ENCODE data around the gene SERINC5.
A peak's percentile ranks its signal among the peaks of the same experiment; 100 is the strongest.
"Not testable (repeated sequence)": the region's sequence is repeated elsewhere in the genome, so short reads cannot be mapped to it uniquely, and the experiment has no call there.

Gene SERINC5

DNA sequence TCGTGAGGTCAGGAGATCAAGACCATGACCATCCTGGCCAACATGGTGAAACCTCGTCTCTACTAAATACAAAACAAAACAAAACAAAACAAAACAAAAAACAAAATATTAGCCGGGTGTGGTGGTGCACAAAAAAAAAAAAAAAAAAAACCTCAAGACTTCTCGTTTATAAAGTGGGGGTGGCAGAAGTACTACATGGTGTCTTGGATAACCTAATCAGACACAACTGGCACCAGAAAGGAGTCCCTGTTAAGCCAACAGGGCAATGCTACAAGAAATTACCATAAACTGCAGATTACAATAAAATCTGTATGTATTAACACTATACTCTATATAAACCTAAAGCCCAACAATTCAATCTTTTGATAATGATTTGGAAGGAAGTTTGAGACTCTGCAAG lies 50.0 kb downstream of the SERINC5 start:
- DNase-seq (ENCODE audit: low spot score in 2 of 2) (no peak), ATAC-seq (no peak)
- Mint-ChIP-seq H3K4me1 (peaks cover 33% of the 10 kb centered on the region), H3K9me3 (no peaks in the 10 kb centered on the region), H3K27ac (peak overlapping the region; percentile 75), H3K4me3 (no peak overlapping the region), H3K36me3 (peaks cover 7% of the 10 kb centered on the region)

DNA sequence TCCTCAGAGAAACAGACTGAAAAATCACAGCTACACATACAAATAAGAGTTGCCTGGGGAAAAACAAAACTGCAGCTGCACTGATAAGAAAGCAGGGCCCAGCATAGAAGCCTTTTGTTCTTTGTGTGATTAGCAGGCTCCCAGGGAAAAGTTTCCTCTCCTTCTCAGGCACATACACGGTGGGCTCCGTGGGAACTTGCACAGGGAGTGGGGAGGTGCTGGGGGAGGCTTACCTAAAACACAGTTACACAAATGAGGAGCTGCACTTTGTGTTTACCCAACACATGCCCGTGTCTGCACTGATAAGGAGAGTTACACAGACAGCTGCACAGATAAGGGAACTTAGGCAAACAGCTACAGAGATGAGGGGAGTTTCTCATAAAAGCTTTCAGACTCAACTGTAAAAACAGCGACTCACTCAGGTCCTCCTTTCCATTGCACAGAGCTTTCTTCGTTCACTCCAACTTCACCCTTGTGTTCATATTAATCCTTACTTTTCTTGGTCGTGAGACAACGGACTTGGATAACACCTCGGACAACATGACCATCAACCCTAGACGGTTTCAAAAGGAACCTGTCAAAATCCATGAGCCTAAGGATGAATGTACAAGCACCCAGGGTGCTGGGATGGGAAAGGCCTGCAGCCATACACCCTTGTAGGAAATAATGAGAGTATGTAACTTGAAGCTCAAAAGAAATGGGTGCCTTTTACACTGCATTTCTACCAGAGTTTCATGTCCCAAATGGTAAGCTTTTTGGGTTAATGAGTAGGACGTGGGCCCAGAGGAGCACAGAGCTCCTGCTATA lies 50.8 kb downstream of the SERINC5 start:
- Mint-ChIP-seq H3K27ac (peak overlapping the region; percentile 75), H3K4me1 (peaks cover 26% of the 10 kb centered on the region), H3K4me3 (no peak overlapping the region), H3K36me3 (peaks cover 14% of the 10 kb centered on the region), H3K9me3 (no peaks in the 10 kb centered on the region)
- DNase-seq (ENCODE audit: low spot score in 2 of 2): no peak
- no peak for ATAC-seq

DNA sequence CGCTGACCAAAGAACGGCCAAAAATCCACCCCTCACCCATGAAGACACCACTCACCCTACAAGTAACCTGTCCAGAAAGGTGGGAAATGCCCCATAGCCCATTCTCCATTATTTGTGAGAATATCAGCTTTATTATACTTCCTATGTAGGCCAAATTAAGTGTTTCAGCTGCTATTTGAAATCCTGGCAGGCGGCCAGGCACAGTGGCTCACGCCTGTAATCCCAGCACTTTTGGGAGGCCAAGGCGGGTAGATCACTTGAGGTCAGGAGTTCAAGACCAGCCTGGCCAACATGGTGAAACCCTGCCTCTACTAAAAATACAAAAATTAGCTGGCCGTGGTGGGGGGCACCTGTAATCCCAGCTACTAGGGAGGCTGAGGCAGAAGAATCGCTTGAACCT lies 54.1 kb downstream of the SERINC5 start:
- not testable (repeated sequence) for ATAC-seq; H3K4me3 Mint-ChIP-seq; DNase-seq (ENCODE audit: low spot score in 2 of 2); H3K9me3 Mint-ChIP-seq
- peaks cover 14% of the 10 kb centered on the region for H3K36me3 Mint-ChIP-seq
- peak overlapping the region; percentile 27 for H3K27ac Mint-ChIP-seq
- H3K4me1 Mint-ChIP-seq: peaks cover 27% of the 10 kb centered on the region

DNA sequence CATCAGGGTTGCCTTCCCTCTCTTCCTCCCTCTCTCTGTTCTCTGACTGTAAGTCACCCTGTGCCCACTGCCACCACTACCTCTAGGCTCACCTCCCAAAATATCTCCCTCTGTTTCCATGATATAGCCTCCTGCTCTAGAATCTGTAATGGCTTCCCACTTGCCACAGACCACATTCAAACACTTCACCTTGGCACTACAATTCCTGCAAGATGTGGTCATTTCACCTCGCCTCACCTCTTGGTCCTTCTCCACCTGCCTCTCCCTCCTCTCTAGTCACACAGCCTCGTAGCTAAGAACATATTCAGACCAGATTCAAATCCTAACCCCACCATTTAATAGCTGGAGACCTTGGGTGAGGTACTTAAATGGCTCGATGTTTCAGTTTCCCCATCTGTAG lies 56.9 kb downstream of the SERINC5 start:
- Mint-ChIP-seq H3K4me3 (no peak overlapping the region), H3K27ac (peak overlapping the region; percentile 1), H3K9me3 (no peaks in the 10 kb centered on the region), H3K4me1 (peaks cover 21% of the 10 kb centered on the region), H3K36me3 (peaks cover 14% of the 10 kb centered on the region)
- ATAC-seq (no peak), DNase-seq (ENCODE audit: low spot score in 2 of 2) (no peak)

GRCh38 chr5:80198399-80198798 lies 57.4 kb downstream of the SERINC5 start:
- H3K36me3 Mint-ChIP-seq: peaks cover 14% of the 10 kb centered on the region

GRCh38 chr5:80195837-80196400 lies 59.9 kb downstream of the SERINC5 start:
- DNase-seq (ENCODE audit: low spot score in 2 of 2) (no peak), ATAC-seq (no peak)
- no peak overlapping the region for H3K4me3 Mint-ChIP-seq
- peaks cover 8% of the 10 kb centered on the region for H3K36me3 Mint-ChIP-seq
- H3K27ac Mint-ChIP-seq: peak overlapping the region; percentile 33
- H3K9me3 Mint-ChIP-seq: no peaks in the 10 kb centered on the region
- peaks cover 50% of the 10 kb centered on the region for H3K4me1 Mint-ChIP-seq

More at GRCh38 chr5:80198399-80198798, 57.4 kb downstream of the SERINC5 start:
- peak overlapping the region; percentile 1 for H3K27ac Mint-ChIP-seq
- no peak overlapping the region for H3K4me3 Mint-ChIP-seq
- H3K4me1 Mint-ChIP-seq: peaks cover 25% of the 10 kb centered on the region
- DNase-seq (ENCODE audit: low spot score in 2 of 2): no peak
- no peak for ATAC-seq
- no peaks in the 10 kb centered on the region for H3K9me3 Mint-ChIP-seq

- H3K36me3 Mint-ChIP-seq: no peaks in the 10 kb centered on the region
- H3K4me3 Mint-ChIP-seq: peak overlapping the region; percentile 70
- no peak for DNase-seq (ENCODE audit: low spot score in 2 of 2)
- peak; percentile 73 for ATAC-seq
- H3K9me3 Mint-ChIP-seq: no peaks in the 10 kb centered on the region
- peaks cover 64% of the 10 kb centered on the region for H3K4me1 Mint-ChIP-seq
- H3K27ac Mint-ChIP-seq: peak overlapping the region; percentile 86
Measured at GRCh38 chr5:80194468-80194867, 61.4 kb downstream of the SERINC5 start.

DNA sequence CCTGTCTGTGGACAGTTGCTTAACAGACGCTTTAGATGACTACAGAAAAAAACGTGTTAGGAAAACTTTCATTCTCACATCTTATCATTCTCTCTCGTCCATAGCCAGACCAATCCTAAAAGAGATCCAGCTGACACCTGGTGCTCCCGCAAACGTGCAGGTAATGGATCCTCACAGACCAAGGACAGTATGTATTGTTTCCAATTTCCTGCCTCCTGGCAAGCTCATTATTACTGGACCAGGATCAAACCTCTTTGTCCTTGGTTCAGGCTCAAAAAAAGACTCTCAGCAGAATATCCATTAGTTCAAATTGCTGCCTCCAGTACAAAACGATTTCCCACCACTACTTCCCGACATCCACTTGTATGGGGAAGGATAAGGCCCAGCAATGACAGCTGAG lies 62.4 kb downstream of the SERINC5 start:
- DNase-seq (ENCODE audit: low spot score in 2 of 2): no peak
- ATAC-seq: no peak

GRCh38 chr5:80192507-80193241 lies 63.2 kb downstream of the SERINC5 start:
- Mint-ChIP-seq H3K9me3 (no peaks in the 10 kb centered on the region), H3K4me3 (peak overlapping the region; percentile 70), H3K36me3 (peaks cover 2% of the 10 kb centered on the region), H3K27ac (peak overlapping the region; percentile 86), H3K4me1 (peaks cover 70% of the 10 kb centered on the region)
- no peak for ATAC-seq
- DNase-seq (ENCODE audit: low spot score in 2 of 2): no peak

More for the DNA sequence above, 62.4 kb downstream of the SERINC5 start:
- Mint-ChIP-seq H3K27ac (peak overlapping the region; percentile 86), H3K9me3 (no peaks in the 10 kb centered on the region), H3K4me3 (peak overlapping the region; percentile 70), H3K36me3 (no peaks in the 10 kb centered on the region), H3K4me1 (peaks cover 67% of the 10 kb centered on the region)

GRCh38 chr5:80191991-80192398 lies 63.9 kb downstream of the SERINC5 start:
- H3K4me1 Mint-ChIP-seq: peaks cover 76% of the 10 kb centered on the region
- H3K36me3 Mint-ChIP-seq: peaks cover 5% of the 10 kb centered on the region
- ATAC-seq (peak; percentile 71), DNase-seq (ENCODE audit: low spot score in 2 of 2) (no peak)
- peak overlapping the region; percentile 70 for H3K4me3 Mint-ChIP-seq
- peak overlapping the region; percentile 86 for H3K27ac Mint-ChIP-seq
- H3K9me3 Mint-ChIP-seq: no peaks in the 10 kb centered on the region

DNA sequence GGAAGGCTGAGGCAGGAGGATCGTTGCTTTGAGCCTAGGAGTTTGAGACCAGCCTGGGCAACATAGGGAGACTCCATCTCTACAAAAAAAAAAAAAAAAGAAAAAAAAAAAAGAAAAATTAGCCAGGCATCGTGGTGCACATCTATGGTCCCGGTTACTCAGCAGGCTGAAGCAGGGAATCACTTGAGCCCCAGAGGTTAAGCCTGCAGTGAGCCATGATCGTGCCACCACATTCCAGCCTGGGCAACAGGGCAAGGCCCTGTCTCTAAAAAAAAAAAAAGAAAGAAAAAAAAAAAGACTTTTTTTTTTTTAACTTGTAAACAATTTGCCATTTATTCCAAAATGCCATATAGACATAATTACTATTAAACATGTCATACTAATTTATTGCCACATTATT lies 64.5 kb downstream of the SERINC5 start:
- Mint-ChIP-seq H3K27ac (peak overlapping the region; percentile 86), H3K9me3 (no peaks in the 10 kb centered on the region), H3K36me3 (peaks cover 5% of the 10 kb centered on the region), H3K4me3 (peak overlapping the region; percentile 70), H3K4me1 (peaks cover 81% of the 10 kb centered on the region)
- DNase-seq (ENCODE audit: low spot score in 2 of 2) (no peak), ATAC-seq (no peak)

- H3K36me3 Mint-ChIP-seq: peaks cover 5% of the 10 kb centered on the region
- peaks cover 82% of the 10 kb centered on the region for H3K4me1 Mint-ChIP-seq
- H3K27ac Mint-ChIP-seq: peak overlapping the region; percentile 86
- DNase-seq (ENCODE audit: low spot score in 2 of 2) (no peak), ATAC-seq (no peak)
- no peaks in the 10 kb centered on the region for H3K9me3 Mint-ChIP-seq
- peak overlapping the region; percentile 70 for H3K4me3 Mint-ChIP-seq
Measured at GRCh38 chr5:80190960-80191359, 64.9 kb downstream of the SERINC5 start.

DNA sequence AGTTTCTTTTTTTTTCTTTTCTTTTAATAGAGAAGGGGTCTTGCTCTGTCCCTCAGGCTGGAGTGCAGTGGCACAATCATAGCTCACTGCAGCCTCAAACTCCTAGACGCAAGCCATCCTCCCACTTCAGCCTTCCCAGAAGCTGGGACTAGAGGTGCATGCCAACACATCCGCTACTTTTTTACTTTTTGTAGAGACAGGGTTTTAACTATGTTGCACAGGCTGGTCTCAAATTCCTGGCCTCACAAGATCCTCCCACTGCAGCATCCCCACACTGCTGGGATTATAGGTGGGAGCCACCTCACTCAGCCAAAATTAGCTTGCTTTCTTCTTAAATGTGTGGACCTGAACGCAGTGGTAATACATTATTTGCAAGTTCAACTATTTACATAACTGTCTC lies 66.1 kb downstream of the SERINC5 start:
- DNase-seq (ENCODE audit: low spot score in 2 of 2): no peak
- Mint-ChIP-seq H3K9me3 (no peaks in the 10 kb centered on the region), H3K4me1 (peaks cover 88% of the 10 kb centered on the region), H3K27ac (peak overlapping the region; percentile 89), H3K36me3 (peaks cover 5% of the 10 kb centered on the region), H3K4me3 (peak overlapping the region; percentile 70)
- no peak for ATAC-seq

GRCh38 chr5:80189201-80189600 lies 66.6 kb downstream of the SERINC5 start:
- Mint-ChIP-seq H3K9me3 (no peaks in the 10 kb centered on the region), H3K4me1 (peaks cover 89% of the 10 kb centered on the region), H3K4me3 (peak overlapping the region; percentile 70)

DNA sequence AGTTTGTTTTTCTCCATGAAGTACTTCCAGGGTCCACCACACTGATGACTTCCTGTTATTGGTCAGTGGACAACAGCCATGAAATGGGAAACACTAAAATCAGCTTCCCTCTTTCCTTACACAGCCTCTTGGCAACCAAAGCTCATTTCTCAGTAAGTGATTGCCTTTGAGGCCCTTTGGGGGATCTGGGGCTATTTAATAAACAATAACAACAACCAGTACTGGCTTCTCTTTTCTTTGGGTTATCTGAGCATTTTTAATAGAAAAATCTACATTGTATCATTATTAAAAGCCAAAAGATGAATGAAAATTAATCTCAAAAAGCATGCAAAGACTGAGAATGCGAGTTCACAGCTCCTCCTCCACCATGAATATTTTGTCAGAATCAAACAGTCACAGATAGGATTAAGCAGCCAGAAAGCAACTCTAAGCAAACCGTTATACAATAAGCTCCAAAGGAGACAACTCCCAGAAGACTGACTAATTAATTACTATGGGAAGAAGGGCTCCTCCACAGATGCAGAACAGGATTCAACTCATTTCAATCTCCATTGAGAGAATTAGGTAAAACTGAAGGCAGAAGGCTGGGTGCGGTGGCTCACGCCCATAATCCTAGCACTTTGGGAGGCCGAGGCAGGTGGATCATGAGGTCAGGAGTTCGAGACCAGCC lies 68.3 kb downstream of the SERINC5 start:
- ATAC-seq (no peak), DNase-seq (ENCODE audit: low spot score in 2 of 2) (no peak)
- H3K4me3 Mint-ChIP-seq: no peak overlapping the region
- H3K4me1 Mint-ChIP-seq: peaks cover 90% of the 10 kb centered on the region
- peak overlapping the region; percentile 43 for H3K27ac Mint-ChIP-seq
- no peaks in the 10 kb centered on the region for H3K9me3 Mint-ChIP-seq
- peaks cover 5% of the 10 kb centered on the region for H3K36me3 Mint-ChIP-seq

More at GRCh38 chr5:80189201-80189600, 66.6 kb downstream of the SERINC5 start:
- H3K27ac Mint-ChIP-seq: peak overlapping the region; percentile 89
- peaks cover 5% of the 10 kb centered on the region for H3K36me3 Mint-ChIP-seq
- DNase-seq (ENCODE audit: low spot score in 2 of 2) (no peak), ATAC-seq (peak; percentile 44)
